ENCODE measurements around the gene MAOB. TPM values are rescaled to one million over a fixed set of nuclear protein-coding genes. Genes with fewer than 3 reads are reported as not detected.

Gene MAOB
- total RNA-seq, 6 experiments from 2014 or later: 70.0 to 253 (median 122) TPM

- no peaks in the 10 kb centered on the region for H3K36me3 ChIP-seq
- H3K4me1 ChIP-seq: peaks cover 0 to 20% (median 5%) of the 10 kb centered on the region in 4 donors
- TF ChIP-seq CTCF (IDR thresholded peaks at IDR 0.05): no peak
- no peaks in the 10 kb centered on the region for H3K27me3 ChIP-seq
- WGBS (ENCODE audit: insufficient coverage, low coverage, low lambda C conversion rate, missing lambda C conversion rate): 14% methylated on average over 8 of the region's 8 CpGs
- intact Hi-C loops (cut with DNase I): no loop called here
- H3K4me3 ChIP-seq: no peak overlapping the region
- H3K27ac ChIP-seq: peak overlapping the region in 2 of 3 donors; percentile 22 to 45
- DNase-seq: no peak
- ATAC-seq: peak; percentile 66 to 84 (median 74)
- H3K9me3 ChIP-seq: no peaks in the 10 kb centered on the region
Measured at GRCh38 chrX:43860646-43861370, 21.4 kb downstream of the MAOB start.

- peak; percentile 65 to 78 (median 76) for ATAC-seq
- intact Hi-C loops (cut with DNase I): no loop called here
Measured at GRCh38 chrX:43853225-43853828, 28.9 kb downstream of the MAOB start.

GRCh38 chrX:43850629-43851028 lies 31.6 kb downstream of the MAOB start:
- ATAC-seq (no peak), DNase-seq (no peak)
- no peaks in the 10 kb centered on the region for H3K36me3 ChIP-seq
- TF ChIP-seq POLR2A (IDR thresholded peaks at IDR 0.05): no peak
- intact Hi-C loops (cut with DNase I): no loop called here
- H3K4me1 ChIP-seq: peaks cover 0 to 15% (median 2%) of the 10 kb centered on the region in 4 donors
- H3K27ac ChIP-seq: no peak overlapping the region
- H3K27me3 ChIP-seq: peaks cover 0 to 4% of the 10 kb centered on the region in 2 donors
- H3K4me3 ChIP-seq: no peak overlapping the region
- H3K9me3 ChIP-seq: no peaks in the 10 kb centered on the region
- WGBS (ENCODE audit: insufficient coverage, low coverage, low lambda C conversion rate, missing lambda C conversion rate): 72% methylated on average over 2 of the region's 2 CpGs

More at GRCh38 chrX:43853225-43853828, 28.9 kb downstream of the MAOB start:
- H3K4me1 ChIP-seq: peaks cover 0 to 7% (median 2%) of the 10 kb centered on the region in 4 donors
- 73% methylated on average over 6 of the region's 6 CpGs for WGBS (ENCODE audit: insufficient coverage, low coverage, low lambda C conversion rate, missing lambda C conversion rate)
- TF ChIP-seq POLR2A (IDR thresholded peaks at IDR 0.05) (no peak), CTCF (IDR thresholded peaks at IDR 0.05) (no peak)
- H3K9me3 ChIP-seq: no peaks in the 10 kb centered on the region
- H3K36me3 ChIP-seq: no peaks in the 10 kb centered on the region
- H3K27ac ChIP-seq: peak overlapping the region in 1 of 3 donors; percentile 42
- H3K4me3 ChIP-seq: no peak overlapping the region
- peak in 2 of 3 donors; percentile 27 to 46 for DNase-seq
- H3K27me3 ChIP-seq: peaks cover 0 to 2% of the 10 kb centered on the region in 2 donors

- DNase-seq: no peak
- WGBS (ENCODE audit: insufficient coverage, low coverage, low lambda C conversion rate, missing lambda C conversion rate): 22% methylated on average over 4 of the region's 6 CpGs
- intact Hi-C loops (cut with DNase I): no loop called here
- peak in 1 of 4 donors; percentile 22 for ATAC-seq
- Histone ChIP-seq H3K4me1 (peaks cover 0 to 15% (median 6%) of the 10 kb centered on the region in 4 donors), H3K27me3 (peaks cover 0 to 4% of the 10 kb centered on the region in 2 donors), H3K27ac (no peak overlapping the region), H3K4me3 (no peak overlapping the region), H3K36me3 (no peaks in the 10 kb centered on the region), H3K9me3 (no peaks in the 10 kb centered on the region)
- no peak for TF ChIP-seq CTCF (IDR thresholded peaks at IDR 0.05)
- no peak for TF ChIP-seq POLR2A (IDR thresholded peaks at IDR 0.05)
Measured at GRCh38 chrX:43849173-43849572, 33.1 kb downstream of the MAOB start.

- Histone ChIP-seq H3K27ac (peak overlapping the region in 2 of 3 donors; percentile 8 to 25), H3K36me3 (no peaks in the 10 kb centered on the region)
- WGBS (ENCODE audit: insufficient coverage, low coverage, low lambda C conversion rate, missing lambda C conversion rate): 55% methylated on average over 2 of the region's 2 CpGs
Measured at GRCh38 chrX:43847352-43847751, 34.9 kb downstream of the MAOB start.

More at GRCh38 chrX:43847352-43847751, 34.9 kb downstream of the MAOB start:
- H3K4me1 ChIP-seq: peaks cover 0 to 8% (median 3%) of the 10 kb centered on the region in 4 donors
- H3K27me3 ChIP-seq: peaks cover 0 to 4% of the 10 kb centered on the region in 2 donors
- H3K9me3 ChIP-seq: no peaks in the 10 kb centered on the region
- TF ChIP-seq CTCF (IDR thresholded peaks at IDR 0.05) (no peak), POLR2A (IDR thresholded peaks at IDR 0.05) (no peak)
- intact Hi-C loops (cut with DNase I): no loop called here
- ATAC-seq (peak in 3 of 4 donors; percentile 44 to 65 (median 50)), DNase-seq (no peak)
- no peak overlapping the region for H3K4me3 ChIP-seq
